ENCODE measurements around the gene CBX4. TPM values are rescaled to one million over a fixed set of nuclear protein-coding genes. Genes with fewer than 3 reads are reported as not detected.

The CBX4 gene
- total and polyA plus RNA-seq, 2 of the 4 experiments (the other 2 are of a cell fraction): 3.2 to 9.4 TPM

GRCh38 chr17:79865351-79866210 lies 26.3 kb upstream of the CBX4 start:
- no TSS peak for BruUV-seq (replicated peaks)
- intact Hi-C loops (cut with micrococcal nuclease): no loop called here
- WGBS, 2 experiments (ENCODE audit: extremely low coverage in 2 of 2, insufficient read length in 1 of 2): 47% methylated on average over 9 of the region's 18 CpGs; no CpG with 5 or more reads in 1 of the 2 experiments
- H4K20me1 ChIP-seq (ENCODE audit: insufficient read depth, low read length): no peaks in the 10 kb centered on the region
- no peak overlapping the region for H3K9ac ChIP-seq (ENCODE audit: low read depth, low read length)
- H3K14ac ChIP-seq (replicated peaks; ENCODE audit: low read depth, low read length): no peak overlapping the region
- no peak for DNase-seq
- no peak overlapping the region for H3K18ac ChIP-seq (ENCODE audit: low read depth, low read length)
- H2AK9ac ChIP-seq (replicated peaks; ENCODE audit: low read depth, low read length, poor library complexity): no peak overlapping the region
- no peaks in the 10 kb centered on the region for H3K9me3 ChIP-seq (ENCODE audit: control insufficient read depth, insufficient read depth, low read length)
- no peaks in the 10 kb centered on the region for H3K4me1 ChIP-seq (ENCODE audit: control insufficient read depth, insufficient read depth, low read length)
- H3K9me1 ChIP-seq (ENCODE audit: insufficient read depth, low read length): no peaks in the 10 kb centered on the region
- no peak overlapping the region for H2AFZ ChIP-seq (replicated peaks; ENCODE audit: low read length, poor library complexity)
- H3K36me3 ChIP-seq (ENCODE audit: control insufficient read depth, insufficient read depth, low read length): no peaks in the 10 kb centered on the region
- H4K8ac ChIP-seq (ENCODE audit: low read depth in 2 of 2, low read length in 2 of 2): no peak overlapping the region
- no peak overlapping the region for H3K23ac ChIP-seq (ENCODE audit: low read depth, low read length)
- H3K27ac ChIP-seq (ENCODE audit: insufficient read depth, low read length): no peak overlapping the region
- H2BK5ac ChIP-seq (ENCODE audit: low read depth, low read length, poor library complexity, severe bottlenecking): no peak overlapping the region
- H3K56ac ChIP-seq (ENCODE audit: extremely low read depth, insufficient read depth, low read length): no peak overlapping the region
- CTCF ChIA-PET: no interaction called here
- no peak for ATAC-seq (ENCODE audit: low read depth)
- in situ Hi-C loops (cut with MboI; ENCODE audit: low sequenced_read_pairs): loop anchor here (5.0 kb wide), 1 partner anchor 52 kb away; no protein-coding TSS in a partner anchor
- TF ChIP-seq CEBPB (IDR thresholded peaks at IDR 0.05; ENCODE audit: low read depth, low read length): no peak
- TF ChIP-seq CHD1 (IDR thresholded peaks at IDR 0.05; ENCODE audit: low read depth, low read length): no peak
- no peak for TF ChIP-seq BHLHE40 (IDR thresholded peaks at IDR 0.05; ENCODE audit: low read depth, low read length)
- no peak for TF ChIP-seq NFE2L2 (IDR thresholded peaks at IDR 0.05; ENCODE audit: low read depth, low read length)
- no peak for TF ChIP-seq RAD21 (IDR thresholded peaks at IDR 0.05; ENCODE audit: low read length)
- TF ChIP-seq, protein P1, sequence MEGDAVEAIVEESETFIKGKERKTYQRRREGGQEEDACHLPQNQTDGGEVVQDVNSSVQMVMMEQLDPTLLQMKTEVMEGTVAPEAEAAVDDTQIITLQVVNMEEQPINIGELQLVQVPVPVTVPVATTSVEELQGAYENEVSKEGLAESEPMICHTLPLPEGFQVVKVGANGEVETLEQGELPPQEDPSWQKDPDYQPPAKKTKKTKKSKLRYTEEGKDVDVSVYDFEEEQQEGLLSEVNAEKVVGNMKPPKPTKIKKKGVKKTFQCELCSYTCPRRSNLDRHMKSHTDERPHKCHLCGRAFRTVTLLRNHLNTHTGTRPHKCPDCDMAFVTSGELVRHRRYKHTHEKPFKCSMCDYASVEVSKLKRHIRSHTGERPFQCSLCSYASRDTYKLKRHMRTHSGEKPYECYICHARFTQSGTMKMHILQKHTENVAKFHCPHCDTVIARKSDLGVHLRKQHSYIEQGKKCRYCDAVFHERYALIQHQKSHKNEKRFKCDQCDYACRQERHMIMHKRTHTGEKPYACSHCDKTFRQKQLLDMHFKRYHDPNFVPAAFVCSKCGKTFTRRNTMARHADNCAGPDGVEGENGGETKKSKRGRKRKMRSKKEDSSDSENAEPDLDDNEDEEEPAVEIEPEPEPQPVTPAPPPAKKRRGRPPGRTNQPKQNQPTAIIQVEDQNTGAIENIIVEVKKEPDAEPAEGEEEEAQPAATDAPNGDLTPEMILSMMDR (conservative IDR thresholded peaks at IDR 0.05; ENCODE audit: low read depth, low read length): no peak
- no peak for TF ChIP-seq POLR2A (IDR thresholded peaks at IDR 0.05; ENCODE audit: low read depth, low read length)
- TF ChIP-seq FOS (IDR thresholded peaks at IDR 0.05; ENCODE audit: low read depth, low read length): no peak
- no peak overlapping the region for H2BK15ac ChIP-seq (ENCODE audit: low read depth, low read length)
- no peak overlapping the region for H2AK5ac ChIP-seq (ENCODE audit: low read depth, low read length)
- peaks cover 38% of the 10 kb centered on the region for H3K27me3 ChIP-seq (ENCODE audit: control insufficient read depth, insufficient read depth, low read length)
- dilution Hi-C loops (cut with HindIII; ENCODE audit: low sequenced_read_pairs, unreplicated experiment): no loop called here
- H3K79me1 ChIP-seq (ENCODE audit: low read depth in 1 of 2, low read length in 2 of 2): no peaks in the 10 kb centered on the region
- POLR2A ChIA-PET (ENCODE audit: unreplicated experiment): no interaction called here
- H3K4ac ChIP-seq (ENCODE audit: low read depth, low read length): no peak overlapping the region
- no peak overlapping the region for H3K4me2 ChIP-seq (ENCODE audit: low read depth, low read length)
- H4K91ac ChIP-seq (ENCODE audit: insufficient read depth, low read depth, low read length): no peak overlapping the region
- H3K4me3 ChIP-seq (ENCODE audit: insufficient read depth, low read depth, low read length): no peak overlapping the region
- H2BK120ac ChIP-seq (ENCODE audit: low read depth, low read length): no peak overlapping the region
- no peak overlapping the region for H4K5ac ChIP-seq (ENCODE audit: low read depth, low read length)
- no peak overlapping the region for H2BK20ac ChIP-seq (ENCODE audit: low read depth, low read length)

All from IMR-90 (cell line).